T-helper 2 cell treated with Interferon-gamma antibody and Interleukin-4, amounts not matched to agents 5 μg/mL and 100 μg/mL, for 36 hours (primary cell): ENCODE data around the gene CCNY.

Source experiments
- DNase-seq: peaks from one replicate; pipeline ENCODE4 v3.0.0; 2021; ENCODE audit warnings: low spot score
- H3K27ac Mint-ChIP-seq: one replicate; pipeline ENCODE4 v1.8.0; 2021; ENCODE audit warnings: mild to moderate bottlenecking, mixed read lengths
- H3K27me3 Mint-ChIP-seq: one replicate; pipeline ENCODE4 v1.8.0; 2021; ENCODE audit warnings: low read depth, mixed read lengths
- H3K36me3 Mint-ChIP-seq: one replicate; pipeline ENCODE4 v1.8.0; 2021; ENCODE audit warnings: low read depth, mixed read lengths
- H3K4me1 Mint-ChIP-seq: one replicate; pipeline ENCODE4 v1.8.0; 2021; ENCODE audit warnings: low read depth, mixed read lengths
- H3K4me3 Mint-ChIP-seq: one replicate; pipeline ENCODE4 v1.8.0; 2022; ENCODE audit warnings: mild to moderate bottlenecking, moderate library complexity, mixed read lengths
- H3K9me3 Mint-ChIP-seq: one replicate; pipeline ENCODE4 v1.8.0; 2021; ENCODE audit warnings: mixed read lengths

Gene CCNY

DNA sequence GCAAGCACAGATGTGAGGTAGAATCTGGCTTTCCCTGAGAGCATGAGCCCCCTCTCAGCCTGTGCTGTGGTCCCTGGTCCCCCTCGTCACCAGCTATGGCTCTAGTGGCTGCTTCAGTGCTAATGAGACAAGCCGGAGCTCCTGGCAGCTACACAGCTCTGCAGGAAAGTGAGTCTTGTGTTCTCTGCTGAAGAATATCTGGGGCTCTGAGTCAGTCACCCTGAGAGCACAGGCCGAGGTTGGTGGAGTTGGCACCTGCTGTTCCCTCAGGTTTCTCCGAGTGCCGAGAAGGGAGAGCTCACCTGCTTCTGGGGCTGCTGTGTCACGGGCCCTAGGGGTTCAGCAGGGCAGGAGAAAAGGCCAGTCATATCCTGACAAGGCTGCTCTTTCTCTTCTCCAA is 231.6 kb downstream of the CCNY start:
- Mint-ChIP-seq H3K27me3 (no peaks in the 10 kb centered on the region), H3K9me3 (no peaks in the 10 kb centered on the region), H3K36me3 (peaks cover 8% of the 10 kb centered on the region), H3K27ac (no peak overlapping the region), H3K4me1 (peaks cover 3% of the 10 kb centered on the region), H3K4me3 (no peak overlapping the region)
- DNase-seq, result no peak

DNA sequence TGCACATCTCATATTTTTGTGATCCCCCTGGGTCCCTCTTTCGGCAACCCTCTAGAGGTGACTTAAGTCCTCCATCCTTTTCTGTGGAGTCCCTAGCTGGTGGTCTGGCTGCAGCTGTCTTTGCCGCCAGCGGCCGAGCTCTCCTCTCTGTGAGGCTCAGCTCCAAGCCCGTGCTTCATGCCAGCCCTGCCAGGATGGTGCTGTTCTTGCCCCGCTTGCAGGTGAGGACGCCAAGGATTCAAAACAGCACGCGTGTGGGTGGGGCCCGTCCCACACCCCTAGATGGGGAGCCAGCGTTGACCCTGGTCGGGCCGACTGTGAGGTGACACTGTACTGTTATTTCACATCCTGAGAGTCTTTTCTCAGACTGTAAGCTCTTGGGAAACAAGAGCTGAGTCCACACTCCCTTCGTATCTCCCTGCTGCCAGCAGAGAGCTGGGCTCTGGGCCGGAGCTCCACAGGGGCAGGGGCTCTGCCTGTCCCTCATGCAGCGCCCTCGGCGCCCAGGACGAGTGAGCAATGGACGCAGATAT is 232.2 kb downstream of the CCNY start:
- no peak overlapping the region for H3K27ac Mint-ChIP-seq
- H3K36me3 Mint-ChIP-seq, result peaks cover 5% of the 10 kb centered on the region
- no peak overlapping the region for H3K4me3 Mint-ChIP-seq
- H3K4me1 Mint-ChIP-seq, result no peaks in the 10 kb centered on the region
- no peak for DNase-seq
- no peaks in the 10 kb centered on the region for H3K27me3 Mint-ChIP-seq
- H3K9me3 Mint-ChIP-seq, result no peaks in the 10 kb centered on the region

DNA sequence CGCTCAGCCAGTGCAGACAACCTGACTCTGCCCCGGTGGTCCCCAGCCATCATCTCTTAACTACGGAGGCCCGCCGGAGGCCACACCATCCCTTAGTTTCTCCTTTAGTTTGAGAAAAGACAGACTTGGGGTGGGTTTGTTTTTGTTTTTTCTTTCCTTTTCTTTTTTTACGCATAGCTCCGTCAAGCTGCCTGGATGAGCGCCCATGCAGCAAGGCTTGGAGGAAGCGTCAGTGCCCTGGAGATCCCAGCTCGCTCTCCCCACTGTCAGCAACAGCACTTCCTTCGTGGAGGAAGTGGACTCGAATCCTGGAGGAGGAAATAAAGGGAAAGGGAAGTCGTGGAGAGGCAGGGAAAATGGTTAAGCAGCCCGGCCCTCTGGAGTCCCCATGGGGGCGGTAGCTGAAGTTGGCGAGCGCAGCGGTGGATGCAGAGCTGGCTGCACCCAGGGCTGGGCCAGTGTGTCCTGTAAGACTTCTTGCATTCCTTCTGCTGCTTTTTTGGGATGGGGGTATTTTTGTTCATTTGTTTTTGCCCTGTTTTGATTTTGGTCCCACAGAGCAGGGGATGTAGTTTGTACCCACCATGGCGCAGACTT is 232.9 kb downstream of the CCNY start:
- no peak for DNase-seq
- no peaks in the 10 kb centered on the region for H3K27me3 Mint-ChIP-seq
- H3K9me3 Mint-ChIP-seq, result no peaks in the 10 kb centered on the region
- no peak overlapping the region for H3K27ac Mint-ChIP-seq
- no peak overlapping the region for H3K4me3 Mint-ChIP-seq
- H3K36me3 Mint-ChIP-seq, result peaks cover 5% of the 10 kb centered on the region
- H3K4me1 Mint-ChIP-seq, result no peaks in the 10 kb centered on the region

DNA sequence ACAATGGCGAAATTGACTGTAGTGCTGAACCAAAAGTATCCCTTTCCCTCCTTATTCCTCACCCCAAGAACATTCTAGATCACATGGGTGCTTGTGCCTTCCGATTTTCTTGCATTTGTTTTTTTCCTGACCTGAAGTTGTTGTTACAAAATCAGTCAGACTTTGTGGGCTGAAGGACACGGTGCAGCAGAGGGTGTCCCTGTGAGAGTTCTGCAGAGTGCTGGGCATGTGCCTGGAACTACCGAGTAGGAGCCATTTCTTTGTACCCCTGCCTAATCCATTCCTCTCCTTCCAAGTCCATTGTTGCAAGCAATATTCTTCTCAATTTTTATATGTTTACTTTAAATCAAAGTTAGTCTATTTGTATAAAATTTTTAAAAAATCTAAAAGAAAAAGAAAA is 233.5 kb downstream of the CCNY start:
- no peak for DNase-seq
- Mint-ChIP-seq H3K27me3 (no peaks in the 10 kb centered on the region), H3K36me3 (peaks cover 7% of the 10 kb centered on the region), H3K4me3 (no peak overlapping the region), H3K9me3 (no peaks in the 10 kb centered on the region), H3K27ac (no peak overlapping the region), H3K4me1 (no peaks in the 10 kb centered on the region)

DNA sequence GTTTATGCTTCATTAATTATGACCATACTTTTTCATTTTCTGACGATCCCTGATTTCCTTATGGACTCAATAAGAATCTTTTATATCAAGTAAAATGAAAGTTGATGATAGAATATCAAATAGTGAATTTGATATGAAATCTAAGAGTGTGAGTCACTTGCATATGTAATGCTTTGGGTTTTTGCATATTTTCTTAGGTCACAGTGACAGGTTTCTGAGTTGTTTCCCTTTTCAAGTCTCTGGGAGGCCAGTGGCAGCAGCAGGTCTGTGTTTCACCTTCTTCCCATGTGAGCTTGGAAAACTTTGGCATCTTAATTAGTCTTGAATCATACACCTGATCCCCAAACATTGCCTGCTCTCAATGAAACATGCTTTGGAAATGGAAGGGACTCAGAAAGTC is 234.1 kb downstream of the CCNY start:
- H3K4me3 Mint-ChIP-seq, result no peak overlapping the region
- no peaks in the 10 kb centered on the region for H3K27me3 Mint-ChIP-seq
- H3K9me3 Mint-ChIP-seq, result no peaks in the 10 kb centered on the region
- H3K36me3 Mint-ChIP-seq, result peaks cover 8% of the 10 kb centered on the region
- no peak for DNase-seq
- H3K4me1 Mint-ChIP-seq, result peaks cover 3% of the 10 kb centered on the region
- H3K27ac Mint-ChIP-seq, result no peak overlapping the region

DNA sequence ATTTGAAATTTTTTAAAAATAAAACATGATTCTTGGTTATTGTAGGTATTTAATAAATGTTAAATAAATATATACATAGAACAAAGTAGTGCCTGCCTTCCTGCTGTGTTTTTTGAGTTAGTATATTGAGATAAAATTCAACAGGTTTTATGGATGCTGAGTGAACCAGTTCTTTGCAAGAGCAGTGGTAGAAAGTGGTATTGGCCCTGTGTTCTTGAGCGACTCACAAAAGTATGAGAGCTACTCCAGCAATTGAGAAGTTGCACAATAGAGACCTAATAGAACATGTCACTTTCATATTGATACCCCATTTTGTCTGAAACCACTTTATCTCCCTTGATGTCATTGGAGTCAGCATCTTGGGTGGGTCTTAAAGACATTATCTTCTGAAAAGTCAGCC is 236.3 kb downstream of the CCNY start:
- Mint-ChIP-seq H3K36me3 (peaks cover 10% of the 10 kb centered on the region), H3K27ac (no peak overlapping the region), H3K4me3 (no peak overlapping the region), H3K9me3 (no peaks in the 10 kb centered on the region), H3K27me3 (no peaks in the 10 kb centered on the region), H3K4me1 (peaks cover 3% of the 10 kb centered on the region)
- no peak for DNase-seq

DNA sequence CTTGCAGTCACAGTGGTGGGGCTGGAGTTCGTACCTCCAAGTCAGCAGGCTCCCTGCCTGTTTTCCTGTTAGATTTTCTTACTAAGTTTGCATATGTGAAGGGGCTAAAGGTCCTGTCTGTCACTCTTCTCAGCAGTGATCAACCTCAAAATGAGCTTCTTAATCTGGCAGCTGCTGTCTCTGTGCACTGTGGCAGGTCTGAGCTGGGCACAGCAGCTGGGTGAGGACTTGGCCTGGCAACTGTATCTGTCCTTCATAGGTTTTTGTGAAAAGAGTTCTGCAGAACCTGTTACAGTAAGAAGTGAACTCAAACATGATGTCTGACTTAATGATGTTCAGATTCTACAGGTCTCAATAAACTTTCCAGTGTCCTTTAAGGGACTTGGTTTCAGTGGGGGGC is 237.5 kb downstream of the CCNY start:
- Mint-ChIP-seq H3K4me3 (no peak overlapping the region), H3K27ac (no peak overlapping the region), H3K27me3 (peaks cover 3% of the 10 kb centered on the region), H3K36me3 (peaks cover 10% of the 10 kb centered on the region), H3K4me1 (peaks cover 3% of the 10 kb centered on the region), H3K9me3 (no peaks in the 10 kb centered on the region)
- no peak for DNase-seq

DNA sequence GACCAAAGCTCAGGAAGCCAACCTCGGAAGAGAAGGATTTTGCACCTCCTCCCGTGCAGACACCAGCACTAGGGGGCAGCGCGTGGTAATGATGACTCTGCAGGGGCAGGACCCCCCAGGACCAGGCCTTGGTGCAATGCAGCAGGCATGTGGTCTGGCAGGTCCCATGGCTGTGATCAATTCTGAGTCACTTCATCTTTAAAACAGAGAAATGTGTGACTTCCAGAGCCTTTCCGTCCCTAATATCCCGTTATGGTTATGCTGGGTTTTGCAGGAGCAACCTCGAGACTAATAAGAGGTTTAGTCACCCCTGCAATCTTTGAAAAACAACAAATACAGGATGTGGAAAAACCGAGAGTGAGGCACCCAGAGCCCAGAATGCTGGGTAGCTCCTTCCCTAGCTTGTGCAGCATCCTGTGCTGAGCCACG is 238.6 kb downstream of the CCNY start:
- no peak overlapping the region for H3K27ac Mint-ChIP-seq
- H3K9me3 Mint-ChIP-seq, result no peaks in the 10 kb centered on the region
- no peak overlapping the region for H3K4me3 Mint-ChIP-seq
- H3K27me3 Mint-ChIP-seq, result peaks cover 3% of the 10 kb centered on the region
- H3K36me3 Mint-ChIP-seq, result peaks cover 5% of the 10 kb centered on the region
- H3K4me1 Mint-ChIP-seq, result peaks cover 3% of the 10 kb centered on the region
- no peak for DNase-seq

DNA sequence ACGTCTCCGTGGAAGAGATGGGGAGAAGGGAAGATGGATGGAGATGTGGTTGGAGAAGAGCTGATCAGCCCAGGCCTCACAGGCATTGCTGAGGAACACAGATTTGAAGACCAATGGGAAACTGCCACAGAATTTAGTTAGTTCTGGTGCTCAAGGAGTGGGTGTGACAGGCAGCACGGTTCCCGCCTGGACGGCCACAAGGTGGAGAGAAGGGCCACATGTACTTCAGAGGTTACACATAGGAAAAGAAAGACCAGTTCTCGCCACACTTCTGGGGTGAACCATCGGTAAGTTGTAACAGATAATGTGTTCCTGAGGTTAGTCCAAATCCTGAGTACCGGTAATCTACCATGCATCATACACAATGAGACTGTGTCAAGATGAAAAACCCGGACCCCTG is 239.3 kb downstream of the CCNY start:
- Mint-ChIP-seq H3K27ac (no peak overlapping the region), H3K36me3 (peaks cover 5% of the 10 kb centered on the region), H3K4me3 (no peak overlapping the region), H3K27me3 (peaks cover 3% of the 10 kb centered on the region), H3K4me1 (peaks cover 3% of the 10 kb centered on the region), H3K9me3 (no peaks in the 10 kb centered on the region)
- no peak for DNase-seq

DNA sequence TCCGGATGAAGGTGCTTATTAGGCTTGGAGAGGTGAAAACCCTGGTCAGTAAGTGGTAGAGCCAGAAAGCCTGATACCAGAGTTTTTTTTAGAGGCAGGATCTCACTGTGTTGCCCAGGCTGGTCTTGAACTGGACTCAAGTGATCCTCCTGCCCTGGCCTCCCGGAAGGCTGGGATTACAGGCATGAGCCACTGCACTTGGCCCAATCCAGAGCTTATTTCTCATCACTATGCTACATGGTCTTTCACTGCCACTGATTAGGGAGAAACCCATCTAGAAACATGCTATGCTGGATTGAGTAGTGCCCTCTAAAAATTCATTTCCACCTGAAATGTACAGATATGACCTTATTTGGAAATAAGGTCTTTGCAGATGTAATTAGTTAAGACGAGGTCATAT is 240.4 kb downstream of the CCNY start:
- H3K4me3 Mint-ChIP-seq, result no peak overlapping the region
- peaks cover 5% of the 10 kb centered on the region for H3K36me3 Mint-ChIP-seq
- no peak overlapping the region for H3K27ac Mint-ChIP-seq
- H3K9me3 Mint-ChIP-seq, result no peaks in the 10 kb centered on the region
- H3K4me1 Mint-ChIP-seq, result peaks cover 3% of the 10 kb centered on the region
- DNase-seq, result no peak
- H3K27me3 Mint-ChIP-seq, result peaks cover 3% of the 10 kb centered on the region

DNA sequence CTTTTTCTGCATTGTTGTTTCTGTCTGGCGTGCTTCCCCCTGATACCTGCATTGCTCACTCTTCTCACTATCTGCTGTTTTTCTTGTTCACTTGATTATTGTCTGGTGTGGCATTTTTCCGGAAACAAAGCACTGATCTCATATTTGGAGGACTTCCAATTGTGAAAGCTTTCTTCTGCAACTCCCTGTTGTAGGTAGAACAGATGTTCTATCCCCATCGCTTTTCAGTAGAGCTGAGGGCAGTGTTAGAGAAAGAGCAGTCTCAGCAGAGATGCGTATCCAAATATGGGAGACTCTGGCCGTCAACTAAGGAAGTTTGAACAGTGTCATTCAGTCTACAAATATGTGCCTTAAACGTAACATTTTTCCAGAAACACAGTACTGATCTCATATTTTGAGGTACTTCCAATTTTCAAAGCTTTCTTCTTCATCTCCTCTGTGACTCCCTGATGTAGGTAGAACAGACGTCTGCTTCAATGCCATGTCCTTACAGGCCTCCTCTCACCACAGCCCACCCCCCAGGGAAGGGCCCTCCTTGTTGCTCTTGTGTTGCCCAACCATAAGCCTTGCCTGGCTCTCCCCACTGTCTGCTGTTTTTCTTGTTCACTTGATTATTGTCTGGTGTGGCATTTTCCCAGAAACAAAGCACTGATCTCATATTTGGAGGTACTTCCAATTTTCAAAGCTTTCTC is 241.8 kb downstream of the CCNY start:
- H3K4me1 Mint-ChIP-seq, result peaks cover 3% of the 10 kb centered on the region
- no peak for DNase-seq
- H3K27ac Mint-ChIP-seq, result no peak overlapping the region
- H3K4me3 Mint-ChIP-seq, result no peak overlapping the region
- no peaks in the 10 kb centered on the region for H3K9me3 Mint-ChIP-seq
- peaks cover 3% of the 10 kb centered on the region for H3K27me3 Mint-ChIP-seq
- H3K36me3 Mint-ChIP-seq, result peaks cover 5% of the 10 kb centered on the region

DNA sequence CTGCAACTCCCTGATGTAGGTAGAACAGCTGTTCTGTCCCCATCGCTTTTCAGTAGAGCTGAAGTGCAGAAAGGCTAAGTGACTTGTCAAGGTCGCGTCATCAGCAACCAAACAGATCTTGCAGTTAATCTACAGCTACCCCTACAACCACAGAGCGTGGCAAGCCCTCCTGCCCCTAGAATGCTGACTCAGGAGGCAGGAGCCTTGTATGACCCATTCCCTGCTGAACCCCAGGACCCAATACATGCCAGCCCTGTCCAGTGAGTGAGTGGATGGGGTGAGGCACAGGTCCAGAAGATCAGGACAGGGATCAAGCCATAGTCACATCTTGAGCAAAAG is 242.3 kb downstream of the CCNY start:
- Mint-ChIP-seq H3K4me1 (peaks cover 3% of the 10 kb centered on the region), H3K36me3 (peaks cover 5% of the 10 kb centered on the region), H3K27me3 (peaks cover 3% of the 10 kb centered on the region), H3K27ac (no peak overlapping the region), H3K4me3 (no peak overlapping the region), H3K9me3 (no peaks in the 10 kb centered on the region)
- DNase-seq, result no peak

DNA sequence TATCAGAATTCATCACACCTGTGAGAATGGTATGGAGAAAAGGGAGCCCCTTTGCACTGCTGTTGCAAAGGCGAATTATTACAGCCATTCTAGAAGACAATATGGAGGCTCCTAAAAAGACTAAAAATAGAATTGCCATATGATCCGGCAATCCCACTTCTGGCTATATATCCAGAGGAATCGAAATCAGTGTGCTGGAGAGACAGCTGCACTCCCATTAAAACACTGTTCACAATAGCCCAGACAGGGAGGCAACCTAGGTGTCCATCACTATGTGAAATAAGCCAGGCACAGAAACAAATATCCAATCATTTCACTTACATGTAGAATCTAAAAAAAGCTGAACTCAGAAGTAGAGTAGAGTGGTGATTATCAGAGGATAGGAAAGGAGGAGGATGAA is 242.8 kb downstream of the CCNY start:
- Mint-ChIP-seq H3K27me3 (peaks cover 3% of the 10 kb centered on the region), H3K36me3 (peaks cover 5% of the 10 kb centered on the region), H3K27ac (no peak overlapping the region), H3K9me3 (no peaks in the 10 kb centered on the region), H3K4me1 (peaks cover 3% of the 10 kb centered on the region), H3K4me3 (no peak overlapping the region)
- no peak for DNase-seq

DNA sequence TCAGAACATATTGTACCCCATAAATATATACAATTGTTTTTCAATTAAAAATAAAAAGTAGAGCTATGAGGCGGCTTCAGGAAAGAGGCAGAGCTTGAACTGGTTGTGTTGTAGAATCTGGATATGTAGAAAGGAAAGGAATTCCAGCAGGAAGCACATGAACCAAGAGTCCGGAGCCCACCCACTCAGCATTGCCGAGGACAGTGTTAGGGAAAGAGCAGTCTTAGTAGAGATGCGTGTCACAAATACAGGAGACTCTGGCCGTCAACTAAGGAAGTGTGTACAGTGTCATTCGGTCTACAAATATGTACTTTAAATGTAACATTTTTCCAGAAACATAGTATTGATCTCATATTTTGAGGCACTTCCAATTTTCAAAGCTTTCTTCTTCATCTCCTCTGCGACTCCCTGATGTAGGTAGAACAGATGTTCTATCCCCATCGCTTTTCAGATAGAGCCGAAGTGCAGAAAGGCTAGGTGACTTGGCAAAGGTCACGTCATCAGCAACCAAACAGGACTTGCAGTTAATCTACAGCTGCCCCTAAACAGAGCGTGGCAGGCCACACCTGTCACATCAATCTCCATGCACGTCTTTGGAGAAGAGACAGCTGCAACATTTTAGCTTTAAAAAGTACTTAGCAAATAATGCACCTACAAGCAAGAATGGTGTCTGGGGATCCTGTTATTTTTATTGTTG is 243.6 kb downstream of the CCNY start:
- peaks cover 3% of the 10 kb centered on the region for H3K4me1 Mint-ChIP-seq
- H3K9me3 Mint-ChIP-seq, result no peaks in the 10 kb centered on the region
- H3K4me3 Mint-ChIP-seq, result no peak overlapping the region
- peaks cover 3% of the 10 kb centered on the region for H3K36me3 Mint-ChIP-seq
- H3K27ac Mint-ChIP-seq, result no peak overlapping the region
- peaks cover 3% of the 10 kb centered on the region for H3K27me3 Mint-ChIP-seq
- DNase-seq, result no peak
